GM18951 (cell line): ENCODE results near the gene ATP8B1.

ENCODE experiments used
- POLR2A ChIP-seq: IDR thresholded peaks from 4 replicates; pipeline ENCODE4 v1.6.1; 2011; ENCODE audit warnings: mild to moderate bottlenecking; ENCODE audit not compliant: insufficient read length, insufficient read depth; ENCODE audit errors: extremely low read depth
- in situ Hi-C: fragments of 300-500 bp; cut with MboI; formaldehyde crosslinking; loops from one replicate; pipeline ENCODE4 v1.12.0; 2022; ENCODE audit warnings: low sequenced_read_pairs, mixed read lengths, inconsistent platforms; ENCODE audit not compliant: unreplicated experiment

Gene ATP8B1

DNA sequence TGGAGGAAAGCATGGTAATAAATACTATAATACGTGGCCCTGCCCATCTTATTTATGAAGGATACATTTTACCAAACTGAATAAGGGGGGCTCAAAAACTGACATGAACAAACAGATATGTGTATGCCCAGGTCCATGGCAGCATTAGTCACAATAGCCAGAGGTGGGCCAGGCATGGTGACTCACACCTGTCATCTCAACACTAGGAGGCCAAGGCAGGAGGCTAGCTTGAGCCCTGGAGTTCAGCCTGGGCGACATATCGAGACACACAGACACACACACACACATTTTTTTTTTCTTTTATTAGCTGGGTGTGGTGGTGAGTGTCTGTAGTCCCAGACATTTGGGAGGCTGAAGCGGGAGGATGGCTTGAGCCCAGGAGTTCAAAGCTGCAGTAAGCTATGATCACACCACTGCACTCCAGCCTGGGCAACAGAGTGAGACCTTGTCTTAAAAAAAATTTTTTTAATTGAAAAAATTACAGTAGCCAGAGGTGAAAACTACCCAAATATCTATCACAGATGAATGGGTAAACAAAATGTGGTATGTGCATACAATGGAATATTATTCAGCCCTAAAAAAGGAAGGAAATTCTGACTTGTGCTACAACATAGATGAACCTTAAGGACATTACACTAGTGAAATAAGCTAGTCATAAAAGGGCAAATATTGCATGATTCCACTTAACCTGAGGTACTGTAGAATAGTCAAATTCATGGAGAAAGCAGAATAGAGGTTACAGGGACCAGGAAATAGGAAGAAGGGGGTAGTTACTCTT lies 8.0 kb downstream of the ATP8B1 start:
- in situ Hi-C loops = no loop called here
- no peak for TF ChIP-seq POLR2A

DNA sequence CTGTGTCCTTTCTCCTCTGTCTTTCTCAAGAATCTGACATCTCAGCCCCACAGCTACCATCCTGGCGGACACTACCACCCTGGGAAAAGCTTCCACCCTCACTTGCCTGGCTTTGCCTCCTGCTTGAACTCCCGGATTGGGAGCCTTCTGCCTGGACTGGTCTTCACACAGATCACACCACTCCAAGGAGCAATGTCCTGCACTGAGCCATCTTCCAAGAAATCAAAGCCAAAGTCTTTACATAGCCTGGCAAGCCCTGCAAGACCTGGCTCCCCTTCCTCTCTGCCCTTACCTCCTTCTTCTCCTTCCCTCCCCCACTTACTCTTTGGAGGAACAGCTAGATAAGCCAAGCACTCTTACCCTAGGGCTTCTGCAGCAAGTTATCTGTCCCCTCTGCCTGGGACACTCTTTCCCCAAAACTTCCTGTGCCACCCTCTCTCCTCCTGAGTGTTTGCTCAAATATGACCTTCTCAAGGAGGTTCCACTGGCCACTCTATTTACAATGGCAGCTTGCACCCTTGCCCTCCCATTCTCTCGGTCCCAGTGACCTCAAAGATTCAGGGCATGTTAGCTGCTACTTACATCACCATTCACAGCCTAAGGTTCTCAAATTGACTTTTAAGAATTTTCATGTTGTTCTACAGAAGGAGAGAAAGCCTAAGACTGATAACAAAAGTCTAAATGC lies 9.7 kb downstream of the ATP8B1 start:
- no peak for TF ChIP-seq POLR2A
- in situ Hi-C loops = no loop called here

DNA sequence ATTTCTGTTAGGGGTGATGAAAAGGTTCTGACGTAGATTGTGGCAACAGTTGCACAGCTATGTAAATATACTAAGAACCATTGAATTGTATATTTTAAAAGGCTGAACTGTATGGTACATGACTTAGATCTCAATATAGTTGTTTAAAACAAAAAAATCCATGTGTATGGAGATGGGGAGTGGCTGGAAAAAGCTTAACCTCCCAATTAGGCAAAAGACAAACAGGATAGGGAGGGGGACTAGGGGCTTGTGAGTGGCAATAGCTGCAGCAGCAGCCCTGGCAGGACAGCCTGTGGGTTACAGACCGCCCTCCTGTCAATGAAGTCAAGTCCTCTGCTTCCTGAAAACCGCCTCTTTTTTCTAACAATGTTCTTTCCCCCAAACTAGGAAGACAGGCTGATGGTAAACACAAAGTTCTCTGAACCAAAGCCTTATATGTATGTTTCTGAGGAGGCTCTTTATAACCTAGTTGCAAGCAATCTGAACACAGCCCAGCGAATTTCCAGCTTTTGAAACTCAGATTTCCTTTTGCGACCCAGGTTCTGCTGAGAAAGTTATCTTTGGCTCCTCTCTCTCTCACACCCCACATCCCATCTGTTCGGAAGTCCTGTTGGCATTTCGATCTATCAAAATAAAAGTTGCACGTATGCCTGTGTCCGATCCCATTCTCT lies 10.3 kb downstream of the ATP8B1 start:
- TF ChIP-seq POLR2A = no peak
- in situ Hi-C loops = no loop called here

DNA sequence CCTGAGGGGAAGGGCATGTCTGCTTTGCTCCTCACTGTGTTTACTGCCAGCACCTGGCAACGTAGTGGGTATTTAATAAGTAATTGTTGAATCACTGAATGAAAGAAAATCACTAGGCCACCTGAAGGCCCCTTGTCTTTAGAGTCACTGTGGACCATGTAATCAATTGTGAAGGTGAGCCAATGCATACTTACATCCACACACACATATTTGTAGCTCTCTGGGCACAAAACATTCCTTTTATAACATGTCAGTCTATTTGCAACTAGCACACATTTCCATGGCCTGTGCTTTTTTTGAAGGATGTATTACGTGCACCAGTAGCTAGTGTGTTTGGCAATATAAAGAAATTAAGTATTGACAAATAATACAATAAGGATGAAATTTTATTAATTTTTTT lies 11.2 kb downstream of the ATP8B1 start:
- no peak for TF ChIP-seq POLR2A
- in situ Hi-C loops = no loop called here

DNA sequence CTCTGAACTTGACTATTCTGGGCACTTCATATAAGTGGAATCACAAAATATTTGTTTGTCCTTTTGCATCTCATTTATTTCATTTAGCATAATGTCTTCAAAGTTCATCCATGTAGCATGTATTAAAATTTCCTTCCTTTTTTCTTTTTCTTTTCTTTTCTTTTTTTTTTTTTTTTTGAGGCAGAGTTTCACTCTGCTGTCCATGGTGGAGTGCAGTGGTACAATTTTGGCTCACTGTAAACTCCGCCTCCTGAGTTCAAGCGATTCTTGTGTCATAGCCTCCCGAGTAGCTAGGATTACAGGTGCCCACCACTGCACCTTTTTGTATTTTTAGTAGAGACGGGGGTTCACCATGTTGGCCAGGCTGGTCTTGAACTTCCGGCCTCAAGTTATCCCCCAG lies 11.9 kb downstream of the ATP8B1 start:
- no peak for TF ChIP-seq POLR2A
- in situ Hi-C loops = no loop called here

DNA sequence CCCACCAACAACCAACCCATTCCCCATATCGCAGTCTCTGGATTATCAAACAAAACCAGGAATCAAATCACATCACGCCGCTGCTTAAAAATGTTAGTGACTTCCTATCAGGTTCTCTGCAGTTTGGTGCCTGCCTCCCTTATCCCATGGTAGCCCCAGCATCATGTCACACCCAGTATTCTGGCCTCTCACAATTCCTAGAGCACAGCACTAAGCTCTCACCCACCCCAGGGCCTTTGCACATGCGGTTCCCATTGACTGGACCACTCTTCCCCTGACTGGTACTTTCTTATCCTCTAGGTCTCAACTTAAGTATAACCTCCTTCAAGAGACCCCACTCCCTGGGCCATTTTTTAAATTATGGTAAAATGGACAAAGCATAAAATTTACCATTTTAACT lies 12.8 kb downstream of the ATP8B1 start:
- TF ChIP-seq POLR2A = no peak
- in situ Hi-C loops = no loop called here

DNA sequence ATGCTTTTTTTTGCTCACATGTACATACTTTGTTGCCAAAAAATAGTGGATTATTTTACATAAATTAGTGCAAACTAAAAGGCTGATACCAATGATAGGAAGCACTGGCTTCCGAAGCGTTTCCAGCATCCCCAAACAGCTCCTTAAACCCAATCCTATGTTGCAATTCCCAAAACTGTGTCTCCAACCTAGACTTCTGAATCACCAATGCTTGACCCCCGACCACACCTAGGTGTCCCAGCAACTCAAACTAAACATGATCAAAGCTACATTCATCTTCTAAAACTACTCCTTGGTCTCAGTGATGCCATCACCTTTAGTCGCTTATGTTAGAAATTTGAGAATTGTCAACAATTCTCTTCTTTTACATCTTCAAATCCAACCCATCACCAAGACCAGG lies 13.4 kb downstream of the ATP8B1 start:
- no peak for TF ChIP-seq POLR2A
- in situ Hi-C loops = no loop called here

DNA sequence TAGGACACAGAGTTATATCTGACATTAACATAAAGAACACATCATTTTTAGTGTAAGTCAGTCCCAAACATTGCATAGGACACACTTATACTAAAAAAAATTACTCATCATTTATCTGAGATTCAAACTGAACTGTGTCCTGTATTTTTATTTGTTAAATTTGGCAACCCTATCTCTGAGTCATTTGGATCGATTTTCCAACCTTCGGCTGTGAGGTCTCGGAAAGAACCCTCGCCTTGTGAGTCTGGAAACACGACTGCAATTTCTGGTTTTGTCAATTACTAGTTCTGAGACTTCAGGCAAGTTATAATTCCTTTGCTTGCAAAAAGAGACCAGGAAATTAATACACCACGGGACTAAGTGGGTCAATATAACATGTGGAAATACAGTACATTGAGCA lies 14.0 kb downstream of the ATP8B1 start:
- in situ Hi-C loops = no loop called here
- no peak for TF ChIP-seq POLR2A

DNA sequence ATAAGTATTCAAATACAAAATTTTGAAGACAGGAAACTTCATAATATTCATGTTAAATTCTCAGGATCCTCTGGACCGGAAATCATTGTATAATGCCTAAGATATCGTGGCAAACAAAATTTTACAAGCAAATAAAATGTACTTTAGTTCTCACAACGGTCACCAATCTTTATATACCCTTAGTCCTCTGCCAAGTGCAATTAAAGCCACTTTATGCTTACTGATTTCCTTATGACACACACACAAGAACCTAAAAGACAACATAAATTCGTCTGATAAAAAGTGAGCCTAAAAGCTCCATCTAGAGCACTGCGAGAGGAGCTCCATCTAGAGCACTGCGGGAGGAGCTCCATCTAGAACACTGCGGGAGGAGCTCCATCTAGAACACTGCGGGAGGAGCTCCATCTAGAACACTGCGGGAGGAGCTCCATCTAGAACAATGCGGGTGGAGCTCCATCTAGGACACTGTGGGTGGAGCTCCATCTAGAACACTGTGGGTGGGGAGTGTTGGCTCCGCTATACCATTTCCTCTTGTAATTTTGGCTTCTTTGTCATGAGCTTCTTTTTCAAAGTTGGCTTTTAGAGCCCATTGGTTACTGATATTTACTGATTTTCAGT lies 15.9 kb downstream of the ATP8B1 start:
- in situ Hi-C loops = no loop called here
- no peak for TF ChIP-seq POLR2A

DNA sequence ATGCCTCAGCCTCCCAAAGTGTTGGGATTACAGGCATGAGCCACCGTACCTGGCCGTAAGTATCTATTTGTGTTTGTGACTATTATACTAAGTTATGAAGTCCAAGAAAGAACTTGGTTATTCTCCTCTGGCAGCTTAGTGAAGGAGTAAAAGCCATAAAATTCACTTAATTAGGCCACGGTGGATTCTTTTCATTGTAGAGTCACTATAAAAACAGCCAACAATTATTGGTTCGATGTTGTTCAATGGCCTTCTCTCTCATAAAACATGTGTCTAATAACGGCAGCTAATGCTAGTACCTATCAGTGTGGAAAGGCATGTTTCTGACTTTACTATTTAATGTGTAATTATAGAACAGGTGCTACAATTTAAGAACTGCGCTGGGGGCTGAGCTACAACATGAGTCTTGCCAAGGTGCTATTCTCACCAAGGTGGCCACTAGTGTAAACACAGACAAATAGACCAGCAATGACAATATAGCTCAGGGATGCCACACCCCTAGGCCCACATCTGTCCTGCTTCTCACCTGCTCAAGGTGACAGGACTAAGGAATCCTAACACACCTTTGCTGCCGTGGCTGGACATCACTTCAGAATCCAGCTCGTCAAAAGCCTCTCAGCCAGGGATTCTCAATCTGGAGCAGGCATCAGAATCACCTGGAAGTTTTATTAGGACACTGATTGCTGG lies 17.2 kb downstream of the ATP8B1 start:
- TF ChIP-seq POLR2A = no peak
- in situ Hi-C loops = no loop called here

DNA sequence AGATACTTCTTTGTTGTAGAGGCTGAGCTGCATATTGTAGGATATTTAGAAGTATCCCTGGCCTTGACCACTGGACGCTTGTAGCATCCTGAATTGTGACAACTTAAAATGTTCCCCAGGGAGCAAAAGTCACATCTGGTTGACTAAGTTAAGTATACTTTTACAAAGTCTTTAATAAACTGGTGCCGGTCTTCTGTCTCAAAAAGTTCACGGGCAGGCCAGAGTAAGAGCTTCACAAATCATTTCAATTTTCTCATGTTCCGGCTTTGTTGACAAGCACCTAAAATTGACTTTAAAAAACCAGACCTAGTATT lies 18.4 kb downstream of the ATP8B1 start:
- in situ Hi-C loops = no loop called here
- no peak for TF ChIP-seq POLR2A

DNA sequence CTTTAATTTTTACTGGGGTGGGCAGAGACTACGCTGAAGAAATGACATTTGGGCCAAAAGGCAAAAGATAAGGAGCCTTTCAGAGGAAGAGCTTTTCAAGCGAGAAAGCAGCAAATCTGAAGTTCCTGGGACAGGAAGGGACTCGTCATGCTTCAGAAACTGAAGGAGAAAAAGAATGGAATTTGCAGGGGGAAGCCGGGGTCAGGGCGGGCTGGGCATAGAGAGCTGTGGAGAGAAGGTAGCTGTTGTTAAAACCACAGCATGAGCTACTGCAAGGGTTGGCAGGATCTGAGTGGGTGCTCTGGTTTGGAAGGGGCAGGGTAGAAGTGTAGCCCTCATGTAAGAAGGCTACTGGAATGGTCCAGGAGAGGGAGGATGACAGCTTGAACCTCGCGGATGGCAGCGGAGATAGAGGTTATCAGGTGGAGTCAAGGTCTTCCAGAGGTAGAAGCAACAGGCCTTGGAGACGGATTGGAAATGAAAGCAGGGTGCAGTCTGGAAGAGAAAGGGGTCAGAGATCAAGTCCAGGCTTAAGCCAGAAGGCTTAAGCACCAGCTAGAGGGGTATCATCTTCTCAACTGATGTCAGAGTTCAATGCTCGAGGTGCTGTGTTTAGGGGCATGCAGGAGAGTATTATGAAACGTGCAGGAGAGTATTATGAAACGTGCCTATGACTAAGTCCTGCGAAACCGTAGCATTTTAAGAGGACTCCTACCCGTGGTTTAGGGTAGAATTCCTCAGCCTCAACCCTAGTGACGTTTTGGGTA lies 18.9 kb downstream of the ATP8B1 start:
- TF ChIP-seq POLR2A = no peak
- in situ Hi-C loops = no loop called here
